HepG2 (cell line): Measurements from ENCODE around the gene IER2. TPM values are rescaled to one million over a fixed set of nuclear protein-coding genes. Genes with fewer than 3 reads are reported as not detected.

Experiments used
- ATRX ChIP-seq: sonication (generic); formaldehyde crosslinking; IDR thresholded peaks from 2 replicates; pipeline ENCODE4 v1.4.0; 2020; ENCODE audit warnings: missing genetic modification reagents, borderline replicate concordance
- PATZ1 ChIP-seq: sonication (generic); formaldehyde crosslinking; IDR thresholded peaks from 2 replicates; pipeline ENCODE4 v1.4.0; 2020; ENCODE audit warnings: missing genetic modification reagents
- PHF20 ChIP-seq: sonication (generic); formaldehyde crosslinking; IDR thresholded peaks from 2 replicates; pipeline ENCODE4 v1.5.0; 2020; ENCODE audit warnings: mild to moderate bottlenecking, missing genetic modification reagents
- SAP130 ChIP-seq: IDR thresholded peaks from 2 replicates; pipeline ENCODE4 v1.6.1; 2016; ENCODE audit warnings: low read depth
- SIX4 ChIP-seq: sonication (generic); formaldehyde crosslinking; IDR thresholded peaks from 2 replicates; pipeline ENCODE4 v1.4.0; 2020; ENCODE audit warnings: missing genetic modification reagents
- SP1 ChIP-seq, 2 experiments: fragments of 450-650 bp in 1 of 2; sonication (generic) in 1 of 2; formaldehyde crosslinking in 1 of 2; IDR thresholded peaks; 2 replicates each; pipeline versions ENCODE4 v1.4.0 to v1.6.1; 2016 to 2020; ENCODE audit warnings: missing genetic modification reagents in 1 of 2
- TAF15 ChIP-seq: fragments of 200-400 bp; formaldehyde crosslinking; IDR thresholded peaks from one replicate; pipeline ENCODE4 v1.6.1; 2018; ENCODE audit warnings: mild to moderate bottlenecking, low read depth, low read length; ENCODE audit not compliant: poor library complexity, severe bottlenecking
- TMF1 ChIP-seq: sonication (generic); formaldehyde crosslinking; IDR thresholded peaks from 2 replicates; pipeline ENCODE4 v1.8.1; 2022; ENCODE audit warnings: low read depth, missing genetic modification reagents
- ZBED4 ChIP-seq: sonication (generic); formaldehyde crosslinking; IDR thresholded peaks from 2 replicates; pipeline ENCODE4 v1.4.0; 2020; ENCODE audit warnings: missing genetic modification reagents, borderline replicate concordance
- ZFX ChIP-seq: sonication (generic); formaldehyde crosslinking; IDR thresholded peaks from 2 replicates; pipeline ENCODE4 v1.4.0; 2020; ENCODE audit warnings: mild to moderate bottlenecking, low read depth, missing genetic modification reagents, moderate library complexity
- ZNF121 ChIP-seq: sonication (generic); formaldehyde crosslinking; IDR thresholded peaks from 2 replicates; pipeline ENCODE4 v1.5.0; 2020; ENCODE audit warnings: mild to moderate bottlenecking, missing genetic modification reagents
- ZNF510 ChIP-seq: sonication (generic); formaldehyde crosslinking; IDR thresholded peaks from 2 replicates; pipeline ENCODE4 v1.4.0; 2020; ENCODE audit warnings: low read depth, mild to moderate bottlenecking, missing genetic modification reagents
- ZNF577 ChIP-seq: sonication (generic); formaldehyde crosslinking; IDR thresholded peaks from 2 replicates; pipeline ENCODE4 v1.4.0; 2020; ENCODE audit warnings: mild to moderate bottlenecking, low read depth, missing genetic modification reagents, borderline replicate concordance
- ZNF614 ChIP-seq: IDR thresholded peaks from 2 replicates; pipeline ENCODE4 v1.6.1; 2018; ENCODE audit warnings: missing biosample characterization, missing genetic modification reagents, inconsistent platforms, borderline replicate concordance
- ZNF672 ChIP-seq: sonication (generic); formaldehyde crosslinking; IDR thresholded peaks from 2 replicates; pipeline ENCODE4 v1.8.1; 2022; ENCODE audit warnings: missing genetic modification reagents
- ZNF816 ChIP-seq: sonication (generic); formaldehyde crosslinking; IDR thresholded peaks from 2 replicates; pipeline ENCODE4 v1.8.0; 2022; ENCODE audit warnings: missing genetic modification reagents, mild to moderate bottlenecking, borderline replicate concordance
- ZNF878 ChIP-seq: sonication (generic); formaldehyde crosslinking; IDR thresholded peaks from 2 replicates; pipeline ENCODE4 v1.8.1; 2023; ENCODE audit warnings: mild to moderate bottlenecking, missing genetic modification reagents, moderate library complexity
- polyA plus RNA-seq, 8 experiments: library from polyadenylated mRNA; depleted of rRNA in 3 of 8; stranded (reverse) in 7 of 8; unstranded in 1 of 8; fragments of >200 nt; fragmentation: Illumina TruSeq in 4 of 8; extraction: Trizol in 4 of 8; gene quantifications; 2 replicates each; pipeline versions ENCODE4 v1.2.1 to v1.2.3, GENCODE V29; 2011 to 2016; ENCODE audit warnings: low read depth in 4 of 8, missing spikeins in 1 of 8, mixed read lengths in 1 of 8; ENCODE audit not compliant: insufficient read depth in 1 of 8
- total RNA-seq, 5 experiments: library from RNA; depleted of rRNA; stranded (reverse); fragments of >200 nt; fragmentation: Illumina TruSeq; extraction: Trizol; gene quantifications; 2 replicates each; pipeline ENCODE4 v1.2.3, GENCODE V29; 2016; ENCODE audit warnings: low read depth in 1 of 5
- TF ChIP-seq, protein P1 (sequence below): IDR thresholded peaks from 2 replicates; pipeline ENCODE4 v1.6.1; 2016; ENCODE audit warnings: low read depth, control low read depth
- TF ChIP-seq, protein P2 (sequence below): IDR thresholded peaks from 2 replicates; pipeline ENCODE4 v1.6.1; 2016; ENCODE audit warnings: control low read depth

The IER2 gene
- total and polyA plus RNA-seq, 2 of the 13 experiments (the other 11 are each of a cell fraction or from before 2014, with no cell fraction given): 10.1 to 14.3 TPM

- TF ChIP-seq ZNF672 (CRISPR knock-in tag) (no peak), ZNF121 (CRISPR knock-in tag) (peak; percentile 80), TMF1 (CRISPR knock-in tag) (no peak), TAF15 (peak; percentile 30), ZNF577 (CRISPR knock-in tag) (no peak), ZNF878 (CRISPR knock-in tag) (no peak), SAP130 (CRISPR knock-in tag) (peak; percentile 90), PATZ1 (peak; percentile 92), ZNF816 (CRISPR knock-in tag) (peak; percentile 94), PHF20 (CRISPR knock-in tag) (peak; percentile 61; the same call in 1 of the 2 replicates), ZFX (CRISPR knock-in tag) (peak; percentile 95), SP1 (IDR thresholded peaks at IDR 0.05) (no peak), SP1 (CRISPR knock-in tag; IDR thresholded peaks at IDR 0.05) (peak; percentile 87), ZNF614 (CRISPR knock-in tag) (peak; percentile 88; the same call in 1 of the 2 replicates), SIX4 (CRISPR knock-in tag) (0 out of 2 replicates have a peak, but pooled peaks have one; percentile 57), ZBED4 (peak; percentile 99), ZNF510 (CRISPR knock-in tag) (no peak), ATRX (no peak)
- TF ChIP-seq, protein P1, sequence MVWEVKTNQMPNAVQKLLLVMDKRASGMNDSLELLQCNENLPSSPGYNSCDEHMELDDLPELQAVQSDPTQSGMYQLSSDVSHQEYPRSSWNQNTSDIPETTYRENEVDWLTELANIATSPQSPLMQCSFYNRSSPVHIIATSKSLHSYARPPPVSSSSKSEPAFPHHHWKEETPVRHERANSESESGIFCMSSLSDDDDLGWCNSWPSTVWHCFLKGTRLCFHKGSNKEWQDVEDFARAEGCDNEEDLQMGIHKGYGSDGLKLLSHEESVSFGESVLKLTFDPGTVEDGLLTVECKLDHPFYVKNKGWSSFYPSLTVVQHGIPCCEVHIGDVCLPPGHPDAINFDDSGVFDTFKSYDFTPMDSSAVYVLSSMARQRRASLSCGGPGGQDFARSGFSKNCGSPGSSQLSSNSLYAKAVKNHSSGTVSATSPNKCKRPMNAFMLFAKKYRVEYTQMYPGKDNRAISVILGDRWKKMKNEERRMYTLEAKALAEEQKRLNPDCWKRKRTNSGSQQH (CRISPR knock-in tag): no peak
- TF ChIP-seq, protein P2, sequence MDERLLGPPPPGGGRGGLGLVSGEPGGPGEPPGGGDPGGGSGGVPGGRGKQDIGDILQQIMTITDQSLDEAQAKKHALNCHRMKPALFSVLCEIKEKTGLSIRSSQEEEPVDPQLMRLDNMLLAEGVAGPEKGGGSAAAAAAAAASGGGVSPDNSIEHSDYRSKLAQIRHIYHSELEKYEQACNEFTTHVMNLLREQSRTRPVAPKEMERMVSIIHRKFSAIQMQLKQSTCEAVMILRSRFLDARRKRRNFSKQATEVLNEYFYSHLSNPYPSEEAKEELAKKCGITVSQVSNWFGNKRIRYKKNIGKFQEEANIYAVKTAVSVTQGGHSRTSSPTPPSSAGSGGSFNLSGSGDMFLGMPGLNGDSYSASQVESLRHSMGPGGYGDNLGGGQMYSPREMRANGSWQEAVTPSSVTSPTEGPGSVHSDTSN (CRISPR knock-in tag): peak; percentile 74
These were observed 12.8 kb downstream of the IER2 start (continued) for GRCh38 chr19:13162724-13163608.
